HG02981 (cell line): ENCODE measurements around the gene ADCYAP1.
"Not testable (repeated sequence)": the region's sequence is repeated elsewhere in the genome, so short reads cannot be mapped to it uniquely, and the experiment has no call there.

Experiments used
- ATAC-seq: cut with Tn5 transposase; IDR thresholded peaks from one replicate; pipeline ENCODE4 v1.9.1; 2021; ENCODE audit warnings: mild to moderate bottlenecking, moderate library complexity; ENCODE audit not compliant: unreplicated experiment

ADCYAP1 gene

DNA sequence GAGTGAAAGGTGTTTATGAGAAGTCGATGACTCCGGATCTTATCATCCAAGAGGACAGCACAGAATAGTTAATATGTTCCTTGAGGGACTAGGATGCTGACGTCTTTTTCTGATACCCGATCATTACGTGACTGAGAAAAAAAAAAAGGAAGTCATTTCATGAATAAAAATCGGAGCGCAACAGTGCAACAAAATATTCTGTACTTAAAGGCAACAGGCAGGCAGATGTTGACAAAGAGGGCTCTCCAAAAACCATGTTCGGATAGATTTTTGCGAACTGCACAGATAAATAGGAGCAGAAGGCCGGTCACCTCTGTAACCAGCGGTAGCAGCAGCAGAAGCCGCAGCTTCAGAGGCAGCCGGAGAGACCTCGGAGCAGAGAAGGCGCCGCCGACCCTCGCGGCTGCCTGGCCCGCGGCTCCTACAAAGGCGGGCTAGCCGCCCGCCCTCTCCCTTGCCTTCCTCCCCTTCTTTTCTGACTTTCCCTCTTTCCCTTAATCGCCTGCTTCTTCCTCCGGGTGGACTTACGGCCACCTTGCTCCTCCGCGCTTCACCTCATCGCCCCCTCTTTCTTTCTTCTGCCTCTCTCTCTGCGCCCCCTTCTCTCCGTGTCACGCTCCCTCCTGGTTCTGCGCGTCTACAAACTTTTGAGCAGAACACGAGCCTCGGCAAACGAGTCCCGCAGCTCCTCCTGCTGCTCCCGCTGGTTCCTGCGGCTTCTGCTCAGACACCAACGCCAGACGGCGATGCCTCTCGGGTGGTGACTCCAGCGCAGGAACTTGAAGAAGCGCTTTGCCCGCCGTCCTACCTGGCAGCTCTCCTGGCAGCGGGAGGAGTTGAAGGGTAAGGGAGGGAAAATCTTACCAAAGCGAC, at the start of gene ADCYAP1:
Gene ADCYAP1 (plus strand): TSS at position 654 of the 873 bp plus-strand sequence. CDS start 516 bp downstream, outside the sequence.
- ATAC-seq = no peak

DNA sequence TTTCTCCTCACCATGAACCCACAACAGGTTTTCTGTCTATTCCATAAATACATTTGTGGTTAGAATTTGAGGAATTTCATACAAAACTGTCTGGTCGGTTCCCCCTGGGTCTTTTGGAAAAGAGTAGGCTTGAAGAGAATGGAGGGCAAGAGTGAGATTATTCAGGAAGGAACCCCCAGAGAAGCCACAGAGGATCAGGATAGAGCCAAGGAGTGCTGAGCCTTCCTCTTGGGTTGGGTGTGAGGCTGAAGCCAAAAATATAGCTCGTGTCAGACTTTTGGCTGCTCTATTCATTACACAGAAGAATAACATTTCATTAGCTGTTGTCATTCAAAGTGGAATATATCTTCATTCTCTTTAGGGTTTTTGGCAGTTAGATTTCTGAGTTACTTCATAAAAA, 46.7 kb upstream of the ADCYAP1 start:
- no peak for ATAC-seq

DNA sequence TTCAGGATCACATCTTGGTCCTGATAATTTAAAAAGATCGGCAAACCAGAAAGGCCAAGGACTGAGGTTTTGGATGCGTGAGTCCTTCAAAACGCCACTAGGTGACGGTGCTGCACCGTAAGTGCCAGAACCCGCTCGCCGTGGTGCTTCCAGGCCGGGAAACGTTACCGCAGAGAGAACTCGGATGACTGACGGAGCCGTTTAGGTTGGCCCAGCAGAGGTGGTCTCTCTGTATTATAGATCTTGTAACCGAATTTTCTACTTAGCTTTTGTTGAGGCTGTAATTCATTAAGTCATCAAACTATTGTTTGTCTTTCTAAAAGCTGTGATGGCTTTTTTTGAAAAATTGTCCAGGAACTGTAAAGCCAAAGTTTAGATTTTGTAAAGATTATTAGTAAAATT, 39.8 kb upstream of the ADCYAP1 start:
- peak; percentile 91 for ATAC-seq

DNA sequence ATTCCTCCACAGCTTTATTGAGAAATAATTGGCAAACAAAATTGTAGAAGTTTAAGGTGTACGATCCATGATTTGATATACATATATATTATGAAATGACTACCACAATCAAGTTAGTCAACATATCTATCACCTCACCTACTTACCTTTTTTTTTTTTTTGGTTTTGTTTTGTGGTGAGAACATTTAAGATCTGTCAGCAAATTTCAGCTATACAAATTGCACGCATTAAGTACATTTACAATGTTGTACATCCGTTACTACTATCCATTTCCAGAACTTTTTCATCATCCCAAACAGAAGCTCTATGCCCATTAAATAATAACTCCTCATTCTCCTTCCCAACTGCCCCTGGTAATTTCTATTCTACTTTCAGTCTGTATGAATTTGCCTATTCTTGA, 37.4 kb upstream of the ADCYAP1 start:
- ATAC-seq = no peak

DNA sequence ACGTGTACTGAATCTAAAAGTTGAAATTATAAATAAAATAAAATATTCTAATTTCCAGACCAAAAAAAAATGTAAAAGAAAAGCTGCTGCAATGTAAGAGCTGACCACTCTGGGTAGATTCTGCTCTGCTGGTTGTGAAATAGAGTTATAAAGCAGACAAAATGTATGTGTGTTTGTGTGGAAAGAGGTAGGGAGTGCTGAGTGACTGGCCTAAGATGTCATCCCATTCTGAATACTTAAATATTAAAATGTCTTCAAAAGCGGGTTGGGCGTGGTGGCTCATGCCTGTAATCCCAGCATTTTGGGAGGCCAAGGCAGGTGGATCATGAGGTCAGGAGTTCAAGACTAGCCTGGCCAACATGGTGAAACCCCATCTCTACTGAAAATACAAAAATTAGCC, 31.2 kb upstream of the ADCYAP1 start:
- ATAC-seq = not testable (repeated sequence)

DNA sequence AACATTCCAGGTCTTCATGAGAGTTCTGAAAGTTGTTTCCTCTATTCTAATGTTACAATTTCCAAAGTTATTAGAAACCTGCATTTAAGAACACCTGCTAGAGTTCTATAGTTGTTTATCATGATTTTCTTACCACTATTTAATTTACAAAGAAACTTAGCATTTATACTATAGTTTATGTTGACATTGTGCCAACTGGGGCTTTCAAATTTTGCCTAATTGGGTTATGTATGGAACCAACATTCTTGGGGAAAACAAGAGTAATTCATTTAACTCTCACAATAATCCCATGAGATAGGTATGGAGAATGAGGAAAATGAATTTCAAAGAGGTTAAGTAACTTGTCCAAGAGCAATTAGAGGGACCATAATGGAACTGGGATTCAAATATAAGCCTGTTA, 28.8 kb upstream of the ADCYAP1 start:
- no peak for ATAC-seq

DNA sequence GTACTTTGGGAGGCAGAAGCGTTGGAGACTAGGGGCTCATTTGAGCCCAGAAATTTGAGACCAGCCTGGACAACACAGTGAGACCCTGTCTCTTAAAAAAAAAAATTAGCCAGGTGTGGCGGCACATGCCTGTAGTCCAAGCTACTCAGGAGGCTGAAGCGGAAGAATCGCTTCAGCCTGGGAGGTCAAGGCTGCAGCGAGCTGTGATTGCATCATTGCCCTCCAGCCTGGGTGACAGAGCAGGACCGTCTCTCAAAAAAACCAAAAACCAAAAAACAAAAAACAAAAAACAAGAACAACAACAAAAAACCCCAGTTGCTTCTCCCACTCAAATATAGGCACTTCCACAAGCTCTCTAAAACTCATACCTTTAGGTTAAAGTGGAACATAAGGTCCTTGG, 27.4 kb upstream of the ADCYAP1 start:
- ATAC-seq = no peak

DNA sequence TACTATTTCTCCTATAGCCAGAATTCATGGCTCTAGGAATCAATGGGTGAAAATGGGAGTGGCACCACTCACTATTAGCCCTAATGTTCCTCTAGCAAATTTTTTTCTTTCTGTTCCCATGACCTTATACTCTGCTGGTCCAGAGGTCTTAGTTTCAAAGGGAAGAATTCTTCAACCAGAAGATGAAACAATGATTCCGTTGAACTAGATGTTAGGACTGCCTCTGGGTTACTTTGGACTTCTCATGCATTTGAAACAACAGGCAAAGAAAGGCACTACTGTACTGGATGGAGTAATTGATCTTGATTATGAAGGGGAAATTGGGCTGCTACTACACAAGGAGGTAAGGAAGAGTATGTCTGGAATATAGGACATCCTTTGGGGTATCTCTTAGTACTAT, 18.6 kb upstream of the ADCYAP1 start:
- no peak for ATAC-seq

DNA sequence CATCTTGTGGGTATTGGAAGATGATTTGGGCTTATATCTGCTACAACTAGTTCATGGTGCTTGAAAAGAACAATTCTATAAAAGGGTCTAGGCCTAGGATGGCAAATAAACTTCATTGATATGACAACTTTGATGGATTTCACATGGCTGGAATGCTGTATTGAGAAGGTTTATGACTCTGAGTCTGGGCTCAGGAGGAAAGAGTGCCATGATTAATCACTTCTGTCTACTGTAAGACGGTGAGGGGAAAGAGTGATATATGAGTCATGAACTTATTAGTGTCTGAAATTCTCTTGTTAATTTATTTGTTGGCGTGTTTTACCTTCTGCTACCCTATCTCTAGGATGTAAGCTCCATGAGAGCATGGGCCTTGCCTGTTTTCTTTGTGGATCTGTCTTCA, 17.0 kb upstream of the ADCYAP1 start:
- no peak for ATAC-seq

DNA sequence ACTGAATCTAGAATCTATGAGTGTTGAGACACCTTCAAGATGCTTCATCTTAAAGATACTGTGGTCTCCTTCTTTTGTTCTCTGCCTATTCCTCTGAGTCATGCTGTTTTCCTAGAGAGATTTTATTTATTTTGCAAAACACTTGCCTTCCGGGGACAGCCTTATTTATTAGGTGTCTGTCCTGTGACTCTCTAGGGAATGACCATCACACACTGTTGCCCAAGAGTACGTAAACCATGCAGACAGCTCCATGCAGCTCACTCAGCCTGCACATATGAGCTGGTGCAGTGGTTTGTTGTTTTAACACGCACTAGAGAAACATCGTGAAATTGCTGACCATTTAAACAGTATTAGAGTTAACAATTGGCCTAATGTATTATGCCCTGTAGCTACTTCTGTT, 12.4 kb upstream of the ADCYAP1 start:
- ATAC-seq = no peak

DNA sequence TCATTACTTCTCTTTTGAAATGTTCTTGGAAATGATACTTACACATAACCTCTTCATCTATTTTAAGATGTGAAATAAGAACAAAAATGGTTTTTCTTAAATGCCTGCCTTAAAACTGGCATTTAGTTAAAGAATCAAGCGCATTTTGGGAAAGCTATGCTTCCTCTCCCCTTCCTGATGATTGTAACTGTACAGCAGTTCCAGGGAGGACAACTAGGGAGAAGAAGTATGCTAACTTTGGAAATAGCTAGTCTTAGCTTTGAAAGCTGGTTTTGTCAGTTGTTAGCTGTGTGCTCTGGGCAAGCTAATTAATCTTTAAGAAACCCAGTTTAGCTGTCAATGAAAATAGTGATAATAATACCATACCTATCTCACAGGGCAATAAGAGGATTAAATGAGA, 8.4 kb upstream of the ADCYAP1 start:
- no peak for ATAC-seq

DNA sequence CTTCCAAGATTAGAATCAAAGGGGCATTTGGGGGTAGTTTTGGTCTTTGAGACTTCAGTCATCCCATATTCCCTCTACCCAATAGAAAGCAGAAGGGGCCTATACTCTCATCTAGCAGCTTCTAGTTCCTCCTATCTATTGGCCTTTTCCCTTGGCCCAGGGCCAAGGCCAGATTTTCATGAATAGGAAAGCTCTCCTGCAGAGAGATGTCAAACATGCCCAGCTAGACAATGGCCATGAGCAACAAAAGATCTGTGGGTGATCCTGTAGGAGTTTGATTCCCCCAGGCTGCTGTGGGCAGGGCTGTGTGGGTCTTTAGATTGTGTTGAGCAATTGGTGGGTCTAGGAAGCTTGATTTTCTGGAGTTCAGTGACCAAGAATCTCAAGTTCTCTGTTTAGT, 2.9 kb upstream of the ADCYAP1 start:
- no peak for ATAC-seq

DNA sequence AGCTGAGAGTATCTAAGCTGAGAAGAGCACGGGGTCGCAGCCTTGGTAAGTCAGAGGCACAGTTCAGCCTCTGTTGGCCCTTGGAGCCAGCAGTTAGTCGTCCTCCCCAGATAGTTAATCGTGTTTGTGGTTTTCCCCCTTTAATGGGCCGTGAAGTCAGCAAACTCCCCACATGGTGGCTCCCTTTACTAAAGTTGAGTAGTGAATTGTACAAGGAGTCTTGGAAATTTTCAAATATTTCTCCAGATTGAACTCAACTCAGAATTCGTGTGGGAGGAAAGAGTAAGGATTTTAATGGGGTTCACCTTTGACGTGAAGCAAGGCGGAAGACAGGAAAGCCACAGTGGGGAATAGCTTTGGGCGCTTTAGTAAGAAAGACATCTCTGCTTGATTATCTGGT, 2.4 kb upstream of the ADCYAP1 start:
- ATAC-seq = no peak

DNA sequence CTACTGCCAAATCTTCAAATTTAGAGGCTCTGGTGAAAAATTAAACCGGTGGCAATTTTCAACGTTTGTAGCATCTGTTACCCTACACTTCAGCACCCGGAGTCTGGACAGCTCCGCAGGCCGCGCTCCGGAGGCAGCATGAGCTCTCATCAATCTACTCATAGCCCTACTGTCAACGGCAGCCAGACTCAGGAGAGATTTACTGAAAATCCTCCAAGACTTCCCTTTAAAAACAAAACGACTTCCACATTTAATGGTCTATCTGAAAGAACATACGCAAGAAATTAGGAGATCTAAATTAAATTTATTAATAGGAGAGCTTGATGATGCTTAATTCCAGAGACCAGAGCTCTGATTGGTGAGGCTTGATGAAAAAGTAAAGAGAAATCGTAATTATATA, 970 bp upstream of the ADCYAP1 start:
- ATAC-seq = no peak

DNA sequence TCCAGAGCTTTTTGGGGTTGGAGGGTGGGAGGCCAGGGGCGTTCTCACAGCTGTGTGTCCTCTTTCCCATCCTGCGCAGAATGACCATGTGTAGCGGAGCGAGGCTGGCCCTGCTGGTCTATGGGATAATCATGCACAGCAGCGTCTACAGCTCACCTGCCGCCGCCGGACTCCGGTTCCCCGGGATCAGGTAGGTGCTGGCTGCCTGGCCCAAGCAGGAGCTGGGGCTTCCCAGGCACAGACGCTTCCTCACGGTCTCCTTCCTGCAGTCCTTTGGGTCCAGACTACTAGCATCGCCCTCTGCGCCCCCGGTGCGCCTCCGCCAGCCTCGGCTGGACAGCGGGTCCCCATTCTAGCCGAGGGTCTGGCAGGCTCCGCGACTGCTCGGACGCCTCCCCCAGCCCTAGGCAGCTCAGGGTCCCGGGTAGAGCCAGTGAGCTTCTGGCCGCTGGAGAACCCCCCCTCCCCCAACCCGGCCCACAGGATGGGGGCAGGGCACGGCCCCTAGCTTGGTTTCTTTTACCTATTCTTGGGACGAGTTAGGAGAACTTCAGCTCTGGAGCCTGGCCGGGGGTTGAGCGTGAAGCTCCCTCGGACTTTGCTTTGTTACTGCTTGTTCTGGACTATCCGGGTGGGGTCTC, 756 bp downstream of the ADCYAP1 start:
- ATAC-seq = no peak

DNA sequence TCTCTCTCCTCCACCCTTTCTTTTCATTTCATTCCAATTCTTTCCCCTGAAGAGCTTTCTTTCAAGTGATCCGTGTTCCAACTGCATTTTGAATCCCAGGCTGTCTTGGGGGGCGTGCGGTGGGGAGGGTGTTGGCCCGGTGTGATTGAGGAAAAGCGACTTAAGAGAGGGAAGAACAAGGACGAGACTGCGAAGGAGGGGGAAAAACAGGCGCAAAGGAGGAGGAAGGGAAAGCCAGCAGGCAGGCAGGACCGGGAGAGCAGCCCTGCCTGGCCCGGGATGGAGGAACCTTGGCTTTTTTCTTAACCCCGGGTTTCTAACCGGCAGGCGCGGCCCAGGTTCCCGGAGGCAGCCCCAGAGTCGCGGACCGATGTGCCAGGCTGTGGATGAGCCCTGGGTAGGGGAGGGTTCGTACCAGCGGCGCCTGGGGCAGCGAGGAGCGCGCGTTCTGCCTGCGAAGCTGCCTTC, 1.3 kb downstream of the ADCYAP1 start:
- ATAC-seq = no peak

DNA sequence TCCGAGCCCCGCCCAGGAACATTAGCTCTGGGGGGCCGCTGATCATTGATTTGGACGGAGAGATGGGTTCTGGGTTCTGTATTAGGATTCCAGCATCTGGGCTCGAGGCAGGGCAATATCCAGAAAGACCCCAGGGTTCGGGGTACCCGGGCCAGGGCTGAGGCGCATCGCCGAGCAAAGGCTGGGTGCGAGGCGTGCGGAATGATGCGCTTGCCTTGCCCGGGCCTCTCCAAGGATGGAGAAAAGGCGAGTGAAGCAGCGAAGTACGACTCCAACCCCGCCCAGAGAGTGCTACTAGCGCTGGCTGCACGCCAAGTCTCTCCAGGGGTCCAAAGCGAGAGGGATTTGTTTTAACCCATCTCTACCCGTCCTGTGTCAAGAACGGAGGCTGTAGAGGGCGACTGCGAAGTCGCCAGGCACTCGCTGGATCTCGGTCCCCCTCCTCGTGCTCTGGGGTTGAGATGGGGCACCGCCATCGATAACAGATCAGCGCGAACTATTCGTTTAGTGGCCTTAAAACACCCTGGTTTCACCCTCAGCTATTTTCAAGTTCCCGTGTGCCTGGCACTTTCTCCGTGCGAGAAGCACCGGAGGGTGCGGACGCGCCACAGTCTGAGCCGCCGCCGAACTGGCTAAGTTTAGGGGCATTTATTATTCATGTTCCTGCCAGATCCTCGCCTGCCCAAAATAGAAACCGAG, 1.9 kb downstream of the ADCYAP1 start:
- ATAC-seq = no peak

DNA sequence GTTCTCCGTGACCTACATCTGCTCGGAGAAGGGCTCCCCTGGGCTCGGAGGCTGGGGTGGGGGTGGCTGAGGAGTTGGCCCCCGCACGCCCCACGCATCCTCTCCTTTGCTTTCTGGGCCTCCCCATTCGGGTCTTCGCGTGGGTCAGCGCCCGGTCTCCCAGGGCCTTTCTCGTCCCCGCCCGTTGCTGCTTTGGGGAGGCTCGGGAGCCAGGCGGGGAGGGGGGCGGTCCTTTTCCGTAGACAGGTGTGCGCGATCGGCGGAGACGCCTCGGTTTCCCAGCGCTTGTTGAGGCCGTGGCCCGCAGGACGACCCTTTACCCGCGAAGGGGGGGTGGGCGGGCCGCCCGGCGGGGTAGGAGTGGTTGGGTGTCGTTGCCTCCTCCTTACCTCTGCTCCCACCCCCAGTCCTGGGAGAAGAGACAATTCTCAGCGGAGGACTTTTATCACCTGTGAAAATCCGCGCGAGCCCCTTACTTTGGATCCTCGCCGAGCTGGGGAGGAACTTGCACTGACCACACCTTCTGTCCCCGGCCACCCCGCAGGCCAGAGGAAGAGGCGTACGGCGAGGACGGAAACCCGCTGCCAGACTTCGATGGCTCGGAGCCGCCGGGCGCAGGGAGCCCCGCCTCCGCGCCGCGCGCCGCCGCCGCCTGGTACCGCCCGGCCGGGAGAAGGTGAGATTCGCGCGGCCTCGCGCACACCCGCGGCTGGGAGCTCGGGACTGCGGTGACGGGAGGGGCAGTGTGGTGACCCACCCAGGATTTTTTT, 2.6 kb downstream of the ADCYAP1 start:
- ATAC-seq = no peak

DNA sequence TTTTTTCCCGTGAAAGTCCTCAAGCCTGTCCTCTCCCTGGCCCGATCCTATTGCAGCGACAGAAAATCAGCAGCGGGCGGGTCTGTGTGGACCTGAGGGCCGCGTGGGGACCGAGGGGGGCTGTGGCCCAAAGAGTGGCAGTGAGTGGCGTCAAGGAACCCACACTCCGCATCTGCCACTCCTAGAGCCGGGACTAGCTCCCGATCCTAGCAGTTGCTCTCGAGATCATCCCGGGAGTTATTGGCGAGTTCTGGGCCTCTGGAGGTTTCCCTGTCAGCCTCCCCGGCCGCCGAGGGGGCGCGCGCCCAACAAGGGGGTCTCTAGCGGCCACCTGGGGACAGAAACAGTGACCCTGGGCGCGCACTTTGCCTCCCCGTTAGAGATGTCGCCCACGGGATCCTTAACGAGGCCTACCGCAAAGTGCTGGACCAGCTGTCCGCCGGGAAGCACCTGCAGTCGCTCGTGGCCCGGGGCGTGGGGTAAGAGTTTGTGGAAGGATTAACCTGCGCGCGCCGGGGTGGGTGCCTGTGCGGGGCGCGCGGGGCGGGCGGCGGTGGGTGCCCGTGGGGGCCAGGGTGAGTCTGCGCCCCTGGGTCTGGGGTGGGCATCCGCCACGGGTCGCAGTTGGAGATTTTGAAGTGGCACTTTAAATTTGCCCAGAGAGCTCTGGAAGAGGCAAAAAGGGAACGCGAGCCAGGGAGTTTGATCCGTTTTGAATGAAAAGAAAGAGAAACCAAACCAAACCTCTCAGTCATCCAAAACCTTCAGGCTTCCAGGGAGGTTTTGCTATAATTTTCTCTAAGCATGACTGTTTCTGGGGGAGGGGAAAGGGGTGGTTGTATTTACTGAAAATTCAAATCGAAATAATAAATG, 3.5 kb downstream of the ADCYAP1 start:
- ATAC-seq = no peak
